HG03108 (cell line): Measurements from ENCODE around the gene TMEM121.
A peak's percentile ranks its signal among the peaks of the same experiment; 100 is the strongest.
"Not testable (repeated sequence)": the region's sequence is repeated elsewhere in the genome, so short reads cannot be mapped to it uniquely, and the experiment has no call there.

Experiments used
- ATAC-seq: cut with Tn5 transposase; IDR thresholded peaks from one replicate; pipeline ENCODE4 v1.9.1; 2021; ENCODE audit warnings: moderate library complexity; ENCODE audit not compliant: unreplicated experiment

The TMEM121 gene

GRCh38 chr14:105567164-105568103 lies 41.1 kb downstream of the TMEM121 start:
- not testable (repeated sequence) for ATAC-seq

GRCh38 chr14:105568140-105568843 lies 41.9 kb downstream of the TMEM121 start:
- peak; percentile 20 for ATAC-seq

- no peak for ATAC-seq
Observed at GRCh38 chr14:105568859-105569766, 42.7 kb downstream of the TMEM121 start.

GRCh38 chr14:105570482-105570881 lies 44.1 kb downstream of the TMEM121 start:
- ATAC-seq, result no peak

GRCh38 chr14:105571181-105571951 lies 45.0 kb downstream of the TMEM121 start:
- not testable (repeated sequence) for ATAC-seq

GRCh38 chr14:105572063-105572462 lies 45.7 kb downstream of the TMEM121 start:
- not testable (repeated sequence) for ATAC-seq

- not testable (repeated sequence) for ATAC-seq
Observed at GRCh38 chr14:105573841-105574240, 47.5 kb downstream of the TMEM121 start.

GRCh38 chr14:105574411-105574810 lies 48.0 kb downstream of the TMEM121 start:
- ATAC-seq, result not testable (repeated sequence)

- peak; percentile 44 for ATAC-seq
Observed at GRCh38 chr14:105575016-105575700, 48.8 kb downstream of the TMEM121 start.

- ATAC-seq, result no peak
Observed at GRCh38 chr14:105576525-105577088, 50.2 kb downstream of the TMEM121 start.

- no peak for ATAC-seq
Observed at GRCh38 chr14:105577314-105577861, 51.0 kb downstream of the TMEM121 start.

GRCh38 chr14:105578070-105578469 lies 51.7 kb downstream of the TMEM121 start:
- ATAC-seq, result no peak

GRCh38 chr14:105579221-105579620 lies 52.8 kb downstream of the TMEM121 start:
- peak; percentile 10 for ATAC-seq
